Hepatocyte (in vitro differentiated cells): ENCODE data around the gene LDLRAD1. TPM values are rescaled to one million over a fixed set of nuclear protein-coding genes. Genes with fewer than 3 reads are reported as not detected.

ENCODE experiments used
- DNase-seq: peaks from one replicate; pipeline ENCODE4 v3.0.0-alpha.2; 2016; ENCODE audit warnings: low spot score
- H2AFZ ChIP-seq: fragments of 200-600 bp; sonication (generic); 2 replicates; pipeline ENCODE4 v1.6.0; 2016; ENCODE audit warnings: antibody characterized with exemption, mild to moderate bottlenecking
- H3K27ac ChIP-seq: fragments of 200-600 bp; sonication (generic); 2 replicates; pipeline ENCODE4 v1.5.1; 2016; ENCODE audit warnings: mild to moderate bottlenecking
- H3K27me3 ChIP-seq: fragments of 200-600 bp; sonication (generic); 2 replicates; pipeline ENCODE4 v1.6.1; 2016
- H3K36me3 ChIP-seq: fragments of 200-600 bp; sonication (generic); replicated peaks from 2 replicates; pipeline ENCODE4 v1.5.1; 2016; ENCODE audit warnings: low read depth; ENCODE audit not compliant: insufficient read depth
- H3K4me1 ChIP-seq: fragments of 200-600 bp; sonication (generic); 2 replicates; pipeline ENCODE4 v1.5.1; 2016; ENCODE audit warnings: mild to moderate bottlenecking, moderate library complexity; ENCODE audit not compliant: insufficient read depth
- H3K4me2 ChIP-seq: fragments of 200-600 bp; sonication (generic); 2 replicates; pipeline ENCODE4 v1.6.0; 2016
- H3K4me3 ChIP-seq: fragments of 200-600 bp; sonication (generic); 2 replicates; pipeline ENCODE4 v1.5.1; 2016; ENCODE audit warnings: mild to moderate bottlenecking
- H3K79me2 ChIP-seq: fragments of 200-600 bp; sonication (generic); 2 replicates; pipeline ENCODE4 v1.6.0; 2017; ENCODE audit warnings: mild to moderate bottlenecking
- H3K9me2 ChIP-seq: fragments of 200-600 bp; sonication (generic); replicated peaks from 2 replicates; pipeline ENCODE4 v1.6.0; 2017; ENCODE audit warnings: mild to moderate bottlenecking; ENCODE audit not compliant: insufficient read depth
- H3K9me3 ChIP-seq: fragments of 200-600 bp; sonication (generic); 2 replicates; pipeline ENCODE4 v1.5.1; 2016; ENCODE audit warnings: low read depth, mild to moderate bottlenecking
- H4K20me1 ChIP-seq: fragments of 200-600 bp; sonication (generic); 2 replicates; pipeline ENCODE4 v1.6.0; 2016; ENCODE audit warnings: mild to moderate bottlenecking; ENCODE audit not compliant: insufficient read depth, poor library complexity, severe bottlenecking
- EZH2 ChIP-seq: fragments of 200-600 bp; sonication (generic); IDR thresholded peaks from 2 replicates; pipeline ENCODE4 v1.6.1; 2016; ENCODE audit warnings: antibody characterized with exemption, mild to moderate bottlenecking, borderline replicate concordance
- EZH2phosphoT487 ChIP-seq: fragments of 200-600 bp; sonication (generic); IDR thresholded peaks from one replicate; pipeline ENCODE4 v1.6.1; 2018; ENCODE audit warnings: antibody characterized with exemption, mild to moderate bottlenecking, low read depth, moderate library complexity; ENCODE audit not compliant: unreplicated experiment, severe bottlenecking
- microRNA-seq: library from miRNA; unstranded; fragments of <30 nt; microRNA quantifications from one replicate; pipeline ENCODE4, GENCODE V29; 2017
- polyA plus RNA-seq: library from polyadenylated mRNA; unstranded; fragments of >200 nt; fragmentation: Nextera tagmentation; extraction: Ambion mirVana; gene quantifications from 2 replicates; pipeline ENCODE4 v1.2.1, GENCODE V29; 2016
- total RNA-seq: library from RNA; depleted of rRNA; stranded (reverse); fragments of >200 nt; gene quantifications from 2 replicates; pipeline ENCODE4 v1.2.3, GENCODE V29; 2014
- TF ChIP-seq, protein P1 (sequence below): fragments of 200-600 bp; sonication (generic); IDR thresholded peaks from 2 replicates; pipeline ENCODE4 v1.5.1; 2016; ENCODE audit warnings: antibody characterized with exemption, mild to moderate bottlenecking; ENCODE audit not compliant: poor library complexity

Gene LDLRAD1
- total and polyA plus RNA-seq, 2 experiments from 2014 or later = 0.82 to 1.7 TPM

- TF ChIP-seq, protein P1, sequence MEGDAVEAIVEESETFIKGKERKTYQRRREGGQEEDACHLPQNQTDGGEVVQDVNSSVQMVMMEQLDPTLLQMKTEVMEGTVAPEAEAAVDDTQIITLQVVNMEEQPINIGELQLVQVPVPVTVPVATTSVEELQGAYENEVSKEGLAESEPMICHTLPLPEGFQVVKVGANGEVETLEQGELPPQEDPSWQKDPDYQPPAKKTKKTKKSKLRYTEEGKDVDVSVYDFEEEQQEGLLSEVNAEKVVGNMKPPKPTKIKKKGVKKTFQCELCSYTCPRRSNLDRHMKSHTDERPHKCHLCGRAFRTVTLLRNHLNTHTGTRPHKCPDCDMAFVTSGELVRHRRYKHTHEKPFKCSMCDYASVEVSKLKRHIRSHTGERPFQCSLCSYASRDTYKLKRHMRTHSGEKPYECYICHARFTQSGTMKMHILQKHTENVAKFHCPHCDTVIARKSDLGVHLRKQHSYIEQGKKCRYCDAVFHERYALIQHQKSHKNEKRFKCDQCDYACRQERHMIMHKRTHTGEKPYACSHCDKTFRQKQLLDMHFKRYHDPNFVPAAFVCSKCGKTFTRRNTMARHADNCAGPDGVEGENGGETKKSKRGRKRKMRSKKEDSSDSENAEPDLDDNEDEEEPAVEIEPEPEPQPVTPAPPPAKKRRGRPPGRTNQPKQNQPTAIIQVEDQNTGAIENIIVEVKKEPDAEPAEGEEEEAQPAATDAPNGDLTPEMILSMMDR = peak; percentile 50
- TF ChIP-seq EZH2 (no peak), EZH2phosphoT487 (no peak)
- peaks cover 22% of the 10 kb centered on the region for H3K4me1 ChIP-seq
- H3K27ac ChIP-seq = no peak overlapping the region
- H4K20me1 ChIP-seq = no peaks in the 10 kb centered on the region
- no peak for DNase-seq
- H3K27me3 ChIP-seq = no peaks in the 10 kb centered on the region
- H3K9me2 ChIP-seq = no peaks in the 10 kb centered on the region
- H3K9me3 ChIP-seq = no peaks in the 10 kb centered on the region
- no peak overlapping the region for H2AFZ ChIP-seq
- H3K79me2 ChIP-seq = peaks cover 25% of the 10 kb centered on the region
- H3K36me3 ChIP-seq = no peaks in the 10 kb centered on the region
- H3K4me2 ChIP-seq = no peak overlapping the region
- H3K4me3 ChIP-seq = no peak overlapping the region
Observed at GRCh38 chr1:53959664-53960250, 58.2 kb downstream of the LDLRAD1 start.

Small RNA genes within 50 kb of the gene (microRNA-seq; reads per million reads assigned to microRNA genes)
- gene MIR4781 = 1.8 reads per million

Other genes starting within 250 kb of the LDLRAD1 start
- 18.1 and 23.1 TPM in 2 replicates for gene NDC1, start 179.9 kb downstream of the LDLRAD1 start, total RNA-seq
- gene NDC1, start 179.9 kb downstream of the LDLRAD1 start, polyA plus RNA-seq = 5.4 and 7.8 TPM in 2 replicates
- gene YIPF1, start 128.4 kb downstream of the LDLRAD1 start, total RNA-seq = 34.0 and 40.4 TPM in 2 replicates
- gene YIPF1, start 128.4 kb downstream of the LDLRAD1 start, polyA plus RNA-seq = 27.7 and 29.6 TPM in 2 replicates
- 28.7 and 31.2 TPM in 2 replicates for gene DIO1, start 124.0 kb downstream of the LDLRAD1 start, total RNA-seq
- gene DIO1, start 124.0 kb downstream of the LDLRAD1 start, polyA plus RNA-seq = 12.4 and 24.2 TPM in 2 replicates
- 27.4 and 28.0 TPM in 2 replicates for gene IFT25, start 72.5 kb downstream of the LDLRAD1 start, total RNA-seq
- gene IFT25, start 72.5 kb downstream of the LDLRAD1 start, polyA plus RNA-seq = 69.0 and 69.2 TPM in 2 replicates
- gene LRRC42, start 71.8 kb downstream of the LDLRAD1 start, total RNA-seq = 56.6 and 64.4 TPM in 2 replicates
- gene LRRC42, start 71.8 kb downstream of the LDLRAD1 start, polyA plus RNA-seq = 58.2 and 62.7 TPM in 2 replicates
- gene TMEM59, start 35.0 kb upstream of the LDLRAD1 start, total RNA-seq = 708 and 714 TPM in 2 replicates
- gene TMEM59, start 35.0 kb upstream of the LDLRAD1 start, polyA plus RNA-seq = 1,181 and 1,185 TPM in 2 replicates
- gene TCEANC2, start 35.4 kb upstream of the LDLRAD1 start, total RNA-seq = 2.5 and 3.0 TPM in 2 replicates
- 3.2 and 3.4 TPM in 2 replicates for gene TCEANC2, start 35.4 kb upstream of the LDLRAD1 start, polyA plus RNA-seq
- not detected in 2 replicates for gene CDCP2, start 134.8 kb upstream of the LDLRAD1 start, total RNA-seq
- not detected in 2 replicates for gene CDCP2, start 134.8 kb upstream of the LDLRAD1 start, polyA plus RNA-seq
- gene CYB5RL, start 181.8 kb upstream of the LDLRAD1 start, total RNA-seq = 3.4 and 7.5 TPM in 2 replicates
- gene CYB5RL, start 181.8 kb upstream of the LDLRAD1 start, polyA plus RNA-seq = 3.1 and 4.5 TPM in 2 replicates
- 60.9 and 77.4 TPM in 2 replicates for gene MRPL37, start 182.0 kb upstream of the LDLRAD1 start, total RNA-seq
- gene MRPL37, start 182.0 kb upstream of the LDLRAD1 start, polyA plus RNA-seq = 81.8 and 91.6 TPM in 2 replicates